Endothelial cell of umbilical vein (primary cell): ENCODE measurements around the gene EVC. TPM values are rescaled to one million over a fixed set of nuclear protein-coding genes. Genes with fewer than 3 reads are reported as not detected.
A peak's percentile ranks its signal among the peaks of the same experiment; 100 is the strongest.

ENCODE experiments used
- BruUV-seq: library from RNA; stranded (reverse); fragments of 400-500 nt; replicated peaks from 2 replicates; lab custom pipeline; 2021; lab: Mats Ljungman, UMichigan
- CTCF ChIA-PET: fragments of 300-600, 350-600 bp; sonication (Branson Sonifier 250); formaldehyde crosslinking; loops from one replicate; lab custom pipeline; 2021; ENCODE audit warnings: antibody characterized with exemption, inconsistent platforms; lab: Charles Lee
- POLR2A ChIA-PET: fragments of 300-600, 350-600 bp; sonication (Branson Sonifier 250); formaldehyde crosslinking; loops from one replicate; lab custom pipeline; 2021; ENCODE audit warnings: antibody characterized with exemption, inconsistent platforms; lab: Charles Lee
- DNase-seq: peaks from one replicate; pipeline ENCODE4 v3.0.0-alpha.2; 2011; ENCODE audit warnings: low read depth, low spot score
- FAIRE-seq: peaks from 2 replicates; lab custom pipeline; 2011; peaks lifted over from hg19 to GRCh38; lab: Jason Lieb, UNC
- H2AFZ ChIP-seq: 2 replicates; pipeline ENCODE4 v1.6.0; 2012; ENCODE audit warnings: low read depth, low read length, control low read depth, inconsistent platforms
- H3K27ac ChIP-seq: 2 replicates; pipeline ENCODE4 v1.5.1; 2011; ENCODE audit warnings: low read depth, mild to moderate bottlenecking, control low read depth, low read length, moderate library complexity; ENCODE audit not compliant: insufficient read depth
- H3K27me3 ChIP-seq, 2 experiments: 2 replicates each; pipeline versions ENCODE4 v1.6.0 to v1.6.1; 2011; ENCODE audit warnings: low read length in 2 of 2, mixed read lengths in 1 of 2; ENCODE audit not compliant: control insufficient read depth in 2 of 2, insufficient read depth in 2 of 2
- H3K36me3 ChIP-seq, 2 experiments: 2 replicates in 1 of 2; 3 replicates in 1 of 2; pipeline ENCODE4 v1.5.1; 2011; ENCODE audit warnings: low read length in 2 of 2, mild to moderate bottlenecking in 1 of 2, moderate library complexity in 1 of 2; ENCODE audit not compliant: control insufficient read depth in 2 of 2, insufficient read depth in 2 of 2; ENCODE audit errors: extremely low read depth in 1 of 2
- H3K4me1 ChIP-seq: 3 replicates; pipeline ENCODE4 v1.5.1; 2011; ENCODE audit warnings: mild to moderate bottlenecking, low read length; ENCODE audit not compliant: control insufficient read depth, insufficient read depth; ENCODE audit errors: extremely low read depth
- H3K4me2 ChIP-seq: 2 replicates; pipeline ENCODE4 v1.6.1; 2011; ENCODE audit warnings: low read length, control low read depth, mixed read lengths; ENCODE audit not compliant: insufficient read depth
- H3K4me3 ChIP-seq, 3 experiments: fragments of 200-600 bp in 1 of 3; sonication (generic), shearing (Covaris generic) in 1 of 3; replicated peaks in 1 of 3; 2 replicates each; pipeline ENCODE4 v1.5.1; 2011 to 2016; ENCODE audit warnings: control low read depth in 3 of 3, low read length in 3 of 3, mild to moderate bottlenecking in 2 of 3, inconsistent platforms in 1 of 3, low read depth in 1 of 3, moderate library complexity in 1 of 3; ENCODE audit not compliant: insufficient read depth in 1 of 3
- H3K79me2 ChIP-seq: 2 replicates; pipeline ENCODE4 v1.6.0; 2012; ENCODE audit warnings: low read length, inconsistent platforms; ENCODE audit not compliant: control insufficient read depth, insufficient read depth
- H3K9ac ChIP-seq: replicated peaks from 2 replicates; pipeline ENCODE3; 2011; ENCODE audit warnings: low read length, control low read depth; ENCODE audit not compliant: insufficient read depth; ENCODE audit errors: extremely low read depth
- H3K9me1 ChIP-seq: replicated peaks from 3 replicates; pipeline ENCODE4 v1.6.0; 2011; ENCODE audit warnings: mild to moderate bottlenecking, low read length; ENCODE audit not compliant: control insufficient read depth, insufficient read depth; ENCODE audit errors: extremely low read depth
- H3K9me3 ChIP-seq: replicated peaks from 2 replicates; pipeline ENCODE4 v1.5.1; 2012; ENCODE audit warnings: low read length, inconsistent platforms; ENCODE audit not compliant: control insufficient read depth, insufficient read depth
- H4K20me1 ChIP-seq: replicated peaks from 2 replicates; pipeline ENCODE3; 2011; ENCODE audit warnings: mild to moderate bottlenecking, low read length; ENCODE audit not compliant: control insufficient read depth, insufficient read depth; ENCODE audit errors: extremely low read depth
- EZH2 ChIP-seq: IDR thresholded peaks from 2 replicates; pipeline ENCODE4 v1.6.1; 2012; ENCODE audit warnings: borderline replicate concordance, low read depth, mild to moderate bottlenecking, moderate library complexity, low read length, inconsistent platforms; ENCODE audit not compliant: severe bottlenecking
- FOS ChIP-seq: IDR thresholded peaks from 2 replicates; pipeline ENCODE4 v1.6.1; 2011; ENCODE audit warnings: mild to moderate bottlenecking, low read length, moderate library complexity, borderline replicate concordance; ENCODE audit not compliant: insufficient read depth
- GATA2 ChIP-seq: IDR thresholded peaks from 2 replicates; pipeline ENCODE4 v1.7.0; 2011; ENCODE audit warnings: low read depth, mild to moderate bottlenecking, moderate library complexity, mixed read lengths, low read length; ENCODE audit not compliant: insufficient read length, insufficient read depth
- JUN ChIP-seq: IDR thresholded peaks from 2 replicates; pipeline ENCODE4 v1.6.1; 2011; ENCODE audit warnings: borderline replicate concordance, low read depth; ENCODE audit not compliant: insufficient read length, insufficient read depth
- MYC ChIP-seq: IDR thresholded peaks from one replicate; pipeline ENCODE4 v1.6.1; 2011; ENCODE audit warnings: mild to moderate bottlenecking, low read depth, low read length
- POLR2A ChIP-seq: IDR thresholded peaks from 2 replicates; pipeline ENCODE4 v1.6.1; 2012; ENCODE audit warnings: low read depth, mild to moderate bottlenecking, control low read depth, low read length
- POLR2AphosphoS5 ChIP-seq: IDR thresholded peaks from 2 replicates; pipeline ENCODE4 v1.6.1; 2012; ENCODE audit warnings: low read depth, mild to moderate bottlenecking, control low read depth, low read length, moderate library complexity; ENCODE audit not compliant: insufficient read depth
- dilution Hi-C: fragments of 300-500 bp; cut with MboI; formaldehyde crosslinking; loops from one replicate; pipeline ENCODE4 v1.15.0; 2019; ENCODE audit warnings: low sequenced_read_pairs; ENCODE audit not compliant: extremely low pct_ligation_motif_present
- intact Hi-C: fragments of 100-400 bp; cut with micrococcal nuclease; formaldehyde crosslinking; loops from one replicate; pipeline ENCODE4 v1.10.0; 2022
- polyA plus RNA-seq, 4 experiments: library from polyadenylated mRNA; depleted of rRNA in 3 of 4; stranded (reverse) in 3 of 4; unstranded in 1 of 4; fragments of >200 nt; gene quantifications; 2 replicates each; pipeline versions ENCODE4 v1.2.1 to v1.2.3, GENCODE V29; 2011 to 2012; ENCODE audit warnings: missing spikeins in 1 of 4
- total RNA-seq: library from RNA; stranded (reverse); gene quantifications from 2 replicates; pipeline ENCODE4 v1.2.3, GENCODE V29; 2021
- TF ChIP-seq, protein P1 (sequence below): IDR thresholded peaks from 2 replicates; pipeline ENCODE4 v1.6.1; 2011; ENCODE audit not compliant: insufficient read depth, insufficient read length
- TF ChIP-seq, protein P2 (sequence below), 2 donors: IDR thresholded peaks; 1 replicate in 1 of 2; 2 replicates in 1 of 2; pipeline ENCODE4 v1.5.1; 2011; ENCODE audit warnings: low read length in 2 of 2, mild to moderate bottlenecking in 2 of 2, moderate library complexity in 2 of 2, control low read depth in 1 of 2, inconsistent platforms in 1 of 2, low read depth in 1 of 2; ENCODE audit not compliant: insufficient read depth in 1 of 2; ENCODE audit errors: extremely low read depth in 1 of 2

Gene EVC
- total and polyA plus RNA-seq, 2 donors (not counting 3 experiments of a cell fraction or from before 2014, with no cell fraction given): 6.3 to 31.6 TPM

DNA sequence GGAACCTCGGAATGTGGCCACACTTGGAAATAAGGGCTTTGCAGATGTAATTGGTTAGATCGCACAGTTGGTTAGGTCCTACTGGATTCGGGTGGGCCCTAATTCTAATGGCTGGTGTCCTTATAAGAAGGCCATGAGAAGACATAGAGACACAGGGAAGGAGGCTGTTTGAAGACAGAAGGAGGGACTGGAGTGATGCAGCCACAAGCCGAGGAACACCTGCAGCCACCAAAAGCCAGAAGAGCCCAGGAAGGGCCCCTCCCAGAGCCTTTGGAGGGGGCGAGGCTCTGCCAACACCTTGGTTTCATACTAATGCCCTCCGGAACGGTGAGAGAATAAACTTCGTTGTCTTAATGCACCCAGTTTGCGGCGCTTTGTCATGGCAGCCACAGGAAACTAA is 47.0 kb downstream of the EVC start:
- DNase-seq (no peak), FAIRE-seq (no peak)
- dilution Hi-C loops: no loop called here
- TF ChIP-seq, protein P1, sequence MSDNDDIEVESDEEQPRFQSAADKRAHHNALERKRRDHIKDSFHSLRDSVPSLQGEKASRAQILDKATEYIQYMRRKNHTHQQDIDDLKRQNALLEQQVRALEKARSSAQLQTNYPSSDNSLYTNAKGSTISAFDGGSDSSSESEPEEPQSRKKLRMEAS: no peak
- TF ChIP-seq GATA2: no peak
- no peak for TF ChIP-seq FOS
- TF ChIP-seq MYC: no peak
- TF ChIP-seq, protein P2, sequence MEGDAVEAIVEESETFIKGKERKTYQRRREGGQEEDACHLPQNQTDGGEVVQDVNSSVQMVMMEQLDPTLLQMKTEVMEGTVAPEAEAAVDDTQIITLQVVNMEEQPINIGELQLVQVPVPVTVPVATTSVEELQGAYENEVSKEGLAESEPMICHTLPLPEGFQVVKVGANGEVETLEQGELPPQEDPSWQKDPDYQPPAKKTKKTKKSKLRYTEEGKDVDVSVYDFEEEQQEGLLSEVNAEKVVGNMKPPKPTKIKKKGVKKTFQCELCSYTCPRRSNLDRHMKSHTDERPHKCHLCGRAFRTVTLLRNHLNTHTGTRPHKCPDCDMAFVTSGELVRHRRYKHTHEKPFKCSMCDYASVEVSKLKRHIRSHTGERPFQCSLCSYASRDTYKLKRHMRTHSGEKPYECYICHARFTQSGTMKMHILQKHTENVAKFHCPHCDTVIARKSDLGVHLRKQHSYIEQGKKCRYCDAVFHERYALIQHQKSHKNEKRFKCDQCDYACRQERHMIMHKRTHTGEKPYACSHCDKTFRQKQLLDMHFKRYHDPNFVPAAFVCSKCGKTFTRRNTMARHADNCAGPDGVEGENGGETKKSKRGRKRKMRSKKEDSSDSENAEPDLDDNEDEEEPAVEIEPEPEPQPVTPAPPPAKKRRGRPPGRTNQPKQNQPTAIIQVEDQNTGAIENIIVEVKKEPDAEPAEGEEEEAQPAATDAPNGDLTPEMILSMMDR (IDR thresholded peaks at IDR 0.05; ENCODE audit: extremely low read depth in 1 of 2, insufficient read depth in 1 of 2, low read depth in 1 of 2, low read length in 2 of 2): no peak
- TF ChIP-seq POLR2A: no peak
- no peak for TF ChIP-seq EZH2
- no peak for TF ChIP-seq JUN
- no peak for TF ChIP-seq POLR2AphosphoS5
- Histone ChIP-seq H3K9ac (no peak overlapping the region), H3K9me3 (no peaks in the 10 kb centered on the region), H3K4me3 (no peak overlapping the region), H3K36me3 (peaks cover 0 to 19% of the 10 kb centered on the region in 2 experiments), H3K4me2 (no peak overlapping the region), H4K20me1 (no peaks in the 10 kb centered on the region), H3K9me1 (no peaks in the 10 kb centered on the region), H2AFZ (no peak overlapping the region), H3K79me2 (no peaks in the 10 kb centered on the region), H3K27me3 (no peaks in the 10 kb centered on the region), H3K4me1 (peaks cover 24% of the 10 kb centered on the region), H3K27ac (peak overlapping the region; percentile 63)
- intact Hi-C loops: no loop called here
- ChIA-PET CTCF (no interaction called here), POLR2A (no interaction called here)
- no TSS peak for BruUV-seq
